ENCODE results near the gene RNF113A. TPM values are rescaled to one million over a fixed set of nuclear protein-coding genes. Genes with fewer than 3 reads are reported as not detected.
"Not testable (repeated sequence)": the region's sequence is repeated elsewhere in the genome, so short reads cannot be mapped to it uniquely, and the experiment has no call there.

Gene RNF113A
- 10 to 100 TPM; 32.2 to 32.5 TPM for total RNA-seq

DNA sequence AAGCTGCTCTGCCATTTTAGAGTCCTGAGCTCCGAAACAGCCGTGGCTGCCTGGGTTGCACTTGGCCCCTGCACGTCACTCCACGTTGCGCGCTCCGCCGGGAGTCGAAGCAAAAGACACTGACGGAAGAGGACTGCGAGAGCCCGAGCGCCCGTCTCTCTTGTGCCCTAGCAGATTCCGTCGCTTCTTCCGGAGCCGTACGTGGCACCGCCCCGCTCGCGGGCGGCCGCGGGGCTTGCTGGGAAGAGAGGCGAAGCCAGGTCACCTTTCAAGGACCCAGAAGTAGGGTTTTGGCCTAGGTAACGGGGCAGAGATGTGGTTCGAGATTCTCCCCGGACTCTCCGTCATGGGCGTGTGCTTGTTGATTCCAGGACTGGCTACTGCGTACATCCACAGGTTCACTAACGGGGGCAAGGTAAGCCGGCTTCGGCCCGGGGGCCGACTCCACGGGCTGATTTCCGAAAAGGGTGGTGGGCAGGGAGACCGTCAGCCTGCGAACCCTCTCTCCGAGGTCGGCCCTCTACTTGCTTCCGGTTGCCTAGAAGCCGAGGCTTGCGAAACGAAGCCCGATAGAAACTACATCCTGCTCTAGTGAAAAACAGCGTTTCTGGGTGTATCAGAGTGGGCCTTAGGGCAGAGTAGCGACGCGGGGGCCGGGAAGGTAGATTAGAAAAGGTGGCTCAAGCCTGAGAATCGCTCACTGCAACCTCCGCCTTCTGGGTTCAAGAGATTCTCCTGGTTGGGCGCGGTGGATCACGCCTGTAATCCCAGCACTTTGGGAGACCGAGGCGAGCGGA lies at the start of gene RNF113A, which contains the start of gene NDUFA1:
Gene RNF113A (minus strand): TSS at position 135 of the 797 bp plus-strand sequence. CDS start 120 bp downstream, at position 15.
Gene NDUFA1 (plus strand): TSS at position 234 of the 797 bp plus-strand sequence. CDS start 80 bp downstream, at position 314.
- peak within 1 kb of the TSS; percentile 100 for H3K27ac Mint-ChIP-seq
- peaks cover 14% of the 10 kb centered on the region for H3K4me1 Mint-ChIP-seq
- peak; percentile 92 for DNase-seq
- H3K4me3 Mint-ChIP-seq, result peak within 1 kb of the TSS; percentile 100
- peaks cover 8% of the 10 kb centered on the region for H3K36me3 Mint-ChIP-seq
- peak; percentile 95 for ATAC-seq
- no peaks in the 10 kb centered on the region for H3K27me3 Mint-ChIP-seq
- H3K9me3 Mint-ChIP-seq (ENCODE audit: low read depth), result no peaks in the 10 kb centered on the region
- CTCF ChIA-PET, result interaction anchor here (2.0 to 2.7 kb wide), 3 partner anchors 12 to 81 kb away, joined by 4 to 10 read pairs (median 8); partner anchors contain the start of gene RPL39

DNA sequence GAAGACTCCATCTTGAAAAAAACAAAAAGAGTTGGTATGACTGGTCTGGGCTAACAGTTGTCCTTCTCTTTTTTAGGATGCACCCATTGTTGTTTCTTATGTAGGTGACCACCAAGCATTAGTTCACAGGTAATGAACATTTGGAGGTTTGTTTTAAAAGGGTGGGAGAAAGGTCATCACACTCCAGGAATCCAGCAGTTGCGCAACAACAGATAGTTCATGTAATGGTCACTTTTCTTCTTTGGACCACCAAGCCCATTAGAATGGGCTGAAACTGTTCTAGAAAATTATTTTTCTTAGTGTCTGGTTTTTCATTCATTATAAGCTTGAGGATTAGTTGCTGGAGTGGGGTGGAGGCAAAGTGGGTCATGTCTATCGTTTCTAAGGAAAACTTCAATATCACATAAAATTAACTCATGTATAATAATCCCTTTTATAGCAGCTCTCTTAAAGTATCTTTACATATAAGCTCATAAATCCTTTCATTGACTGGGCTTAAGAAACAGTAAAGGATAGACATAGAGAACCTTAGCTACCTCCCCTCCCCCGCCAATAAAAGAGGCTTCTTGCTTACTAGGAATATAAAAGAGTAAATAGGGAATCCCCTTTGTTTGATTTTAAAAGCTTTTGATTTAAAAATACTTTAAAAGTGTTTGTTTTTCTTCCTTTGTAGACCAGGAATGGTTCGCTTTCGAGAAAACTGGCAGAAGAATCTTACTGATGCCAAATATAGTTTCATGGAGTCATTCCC lies 48.5 kb upstream of the RNF113A start:
- CTCF ChIA-PET, result no interaction called here
- DNase-seq, result no peak
- no peaks in the 10 kb centered on the region for H3K4me1 Mint-ChIP-seq
- H3K27me3 Mint-ChIP-seq, result no peaks in the 10 kb centered on the region
- H3K36me3 Mint-ChIP-seq, result peaks cover 2% of the 10 kb centered on the region
- H3K9me3 Mint-ChIP-seq (ENCODE audit: low read depth), result no peaks in the 10 kb centered on the region
- no peak for ATAC-seq
- no peak overlapping the region for H3K27ac Mint-ChIP-seq
- no peak overlapping the region for H3K4me3 Mint-ChIP-seq

DNA sequence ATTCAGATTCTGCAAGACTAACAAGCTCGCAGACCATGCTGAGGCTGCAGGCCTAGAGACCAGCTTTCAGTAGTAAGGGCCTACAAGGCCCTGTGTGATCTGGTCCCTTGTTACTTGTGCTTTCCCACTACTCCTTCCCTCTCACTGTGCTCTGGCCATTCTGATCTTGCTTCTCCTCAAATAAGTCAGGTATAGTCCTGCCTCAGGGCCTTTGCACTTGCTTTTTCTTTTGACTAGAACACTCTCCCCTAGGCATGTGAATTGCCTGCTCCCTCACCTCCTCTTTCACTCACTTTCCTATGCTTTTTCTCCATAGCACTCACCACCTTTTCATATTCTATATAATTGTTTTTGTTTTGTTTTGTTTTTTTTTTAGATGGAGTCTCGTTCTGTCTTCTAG lies 46.3 kb upstream of the RNF113A start:
- DNase-seq (no peak), ATAC-seq (no peak)
- H3K27ac Mint-ChIP-seq, result no peak overlapping the region
- no peaks in the 10 kb centered on the region for H3K27me3 Mint-ChIP-seq
- CTCF ChIA-PET, result no interaction called here
- no peaks in the 10 kb centered on the region for H3K4me1 Mint-ChIP-seq
- H3K36me3 Mint-ChIP-seq, result no peaks in the 10 kb centered on the region
- H3K9me3 Mint-ChIP-seq (ENCODE audit: low read depth), result no peaks in the 10 kb centered on the region
- no peak overlapping the region for H3K4me3 Mint-ChIP-seq

DNA sequence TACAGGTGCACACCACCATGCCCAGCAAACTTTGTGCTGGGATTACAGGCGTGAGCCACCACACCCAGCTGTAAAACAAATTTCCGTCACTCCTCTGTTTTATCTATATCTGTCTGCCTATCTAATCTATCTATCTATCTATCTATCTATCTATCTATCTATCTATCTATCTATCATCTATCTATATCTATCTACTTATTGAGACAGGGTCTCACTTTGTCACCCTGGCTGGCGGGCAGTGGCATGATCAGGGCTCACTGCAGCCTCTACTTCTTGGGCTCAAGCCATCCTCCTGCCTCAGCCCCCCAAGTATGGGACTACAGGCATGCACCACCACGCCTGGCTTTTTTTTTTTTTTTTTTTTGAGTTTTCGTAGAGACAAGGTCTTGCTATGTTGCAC lies 44.8 kb upstream of the RNF113A start:
- DNase-seq (no peak), ATAC-seq (no peak)
- no peaks in the 10 kb centered on the region for H3K9me3 Mint-ChIP-seq (ENCODE audit: low read depth)
- no peaks in the 10 kb centered on the region for H3K36me3 Mint-ChIP-seq
- no peaks in the 10 kb centered on the region for H3K4me1 Mint-ChIP-seq
- H3K4me3 Mint-ChIP-seq, result no peak overlapping the region
- no peak overlapping the region for H3K27ac Mint-ChIP-seq
- CTCF ChIA-PET, result no interaction called here
- H3K27me3 Mint-ChIP-seq, result no peaks in the 10 kb centered on the region

DNA sequence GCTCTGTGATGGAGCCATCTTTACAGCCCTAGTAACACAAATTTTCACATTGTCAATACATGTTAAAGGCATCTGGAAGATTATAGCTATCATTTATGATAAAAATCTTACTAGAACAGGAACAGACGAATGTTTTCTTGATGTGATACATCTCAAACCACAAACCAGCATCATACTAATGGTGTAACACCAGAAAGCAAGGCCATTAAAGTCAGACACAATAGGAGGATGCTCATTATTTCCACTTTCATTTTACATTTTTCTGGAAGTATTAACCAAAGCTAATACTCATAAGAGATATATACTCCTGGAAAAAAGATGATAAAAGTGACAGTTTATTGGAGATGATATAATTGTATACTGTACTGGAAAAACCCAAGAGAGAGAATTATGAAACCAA lies 29.4 kb upstream of the RNF113A start:
- Mint-ChIP-seq H3K27ac (no peak overlapping the region), H3K4me1 (peaks cover 5% of the 10 kb centered on the region), H3K36me3 (no peaks in the 10 kb centered on the region), H3K27me3 (no peaks in the 10 kb centered on the region), H3K9me3 (ENCODE audit: low read depth) (no peaks in the 10 kb centered on the region), H3K4me3 (no peak overlapping the region)
- ATAC-seq (no peak), DNase-seq (no peak)
- CTCF ChIA-PET, result interaction anchor here (1.1 kb wide), 1 partner anchor 13 kb away, joined by 3 read pairs; no protein-coding TSS in a partner anchor

DNA sequence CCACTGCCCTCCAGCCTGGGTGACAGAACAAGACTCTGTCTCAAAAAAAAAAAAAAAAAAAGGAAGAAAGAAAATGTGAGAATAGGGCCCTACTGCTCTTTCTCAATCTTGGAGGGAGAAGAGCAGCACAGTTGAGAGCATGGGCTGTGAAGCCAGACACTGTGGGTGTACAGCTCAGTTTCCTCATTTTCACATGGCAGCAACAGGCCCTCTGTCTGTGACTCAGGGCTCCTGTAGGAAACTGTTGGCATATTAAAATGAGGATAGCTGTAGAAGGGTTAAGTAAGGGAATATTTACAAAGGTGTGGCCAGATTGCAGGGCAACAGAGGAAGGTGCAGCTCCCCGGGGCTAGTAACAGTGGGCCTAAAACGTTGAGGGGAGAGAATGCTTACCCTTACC lies 27.6 kb upstream of the RNF113A start:
- CTCF ChIA-PET, result no interaction called here
- ATAC-seq, result no peak
- Mint-ChIP-seq H3K4me3 (no peak overlapping the region), H3K4me1 (peaks cover 5% of the 10 kb centered on the region), H3K9me3 (ENCODE audit: low read depth) (no peaks in the 10 kb centered on the region), H3K36me3 (no peaks in the 10 kb centered on the region), H3K27me3 (no peaks in the 10 kb centered on the region), H3K27ac (no peak overlapping the region)
- DNase-seq, result no peak

DNA sequence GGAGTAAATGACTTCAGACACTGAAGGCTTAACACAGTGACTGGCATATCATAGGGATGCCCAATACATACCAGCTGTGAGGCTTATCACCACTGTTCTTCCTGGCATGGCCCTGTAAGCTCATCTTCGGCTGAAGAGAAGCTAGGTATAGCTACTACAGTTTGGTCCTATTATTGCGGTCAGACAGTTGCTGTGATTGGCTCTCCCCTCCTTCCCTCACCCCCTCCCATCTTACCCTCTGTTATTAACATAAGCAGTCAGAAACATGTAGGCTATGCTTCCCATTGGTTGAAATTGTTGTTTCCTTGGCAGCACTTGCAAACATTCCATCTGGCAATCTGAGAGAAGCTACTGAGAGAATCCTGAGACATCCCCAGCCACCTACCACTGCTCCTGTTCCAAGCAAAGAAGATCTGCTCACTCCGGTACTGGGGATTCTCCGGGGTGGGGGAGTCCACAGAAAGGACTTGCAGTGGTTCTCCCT lies 24.4 kb upstream of the RNF113A start, which contains the start of gene AKAP14:
Gene AKAP14 (plus strand): TSS at position 51 of the 484 bp plus-strand sequence. CDS start 7,331 bp downstream, outside the sequence.
- Mint-ChIP-seq H3K27me3 (no peaks in the 10 kb centered on the region), H3K4me1 (peaks cover 3% of the 10 kb centered on the region), H3K27ac (no peak within 1 kb of the TSS), H3K4me3 (no peak within 1 kb of the TSS), H3K9me3 (ENCODE audit: low read depth) (no peaks in the 10 kb centered on the region), H3K36me3 (no peaks in the 10 kb centered on the region)
- ATAC-seq, result no peak
- CTCF ChIA-PET, result no interaction called here
- DNase-seq, result no peak

DNA sequence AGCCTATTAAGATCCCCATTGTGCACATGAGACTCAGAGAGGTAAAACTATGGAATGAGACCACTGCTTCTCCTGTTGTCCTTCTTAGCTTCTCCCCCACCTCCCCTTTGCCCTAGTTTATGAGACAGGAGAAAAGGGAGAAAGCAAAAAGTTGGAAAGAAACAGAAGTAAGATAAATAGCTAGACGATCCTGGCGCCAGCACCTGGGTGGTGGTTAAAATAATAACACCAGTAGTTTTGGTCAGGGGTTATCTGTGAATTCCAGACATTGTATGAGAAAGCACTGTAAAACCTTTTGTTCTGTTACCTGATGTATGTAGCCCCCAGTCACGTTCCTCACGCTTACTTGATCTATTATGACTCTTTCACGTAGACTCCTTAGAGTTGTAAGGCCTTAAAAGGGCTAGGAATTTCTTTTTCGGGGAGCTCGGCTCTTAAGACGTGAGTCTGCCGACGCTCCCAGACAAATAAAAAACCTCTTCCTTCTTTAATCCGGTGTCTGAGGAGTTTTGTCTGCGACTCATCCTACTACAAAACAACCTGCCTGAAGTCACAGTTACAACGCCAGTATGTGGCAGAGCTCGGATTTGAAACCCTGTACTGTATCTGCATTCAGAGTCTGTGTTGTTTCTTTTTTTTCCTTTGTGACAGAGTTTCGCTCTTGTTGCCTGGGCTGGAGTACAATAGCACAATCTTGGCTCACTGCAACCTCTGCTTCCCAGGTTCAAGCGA lies 20.6 kb upstream of the RNF113A start:
- H3K27me3 Mint-ChIP-seq; H3K4me1 Mint-ChIP-seq; H3K9me3 Mint-ChIP-seq (ENCODE audit: low read depth); DNase-seq; ATAC-seq; H3K27ac Mint-ChIP-seq; H3K4me3 Mint-ChIP-seq; H3K36me3 Mint-ChIP-seq; CTCF ChIA-PET: not testable (repeated sequence)

DNA sequence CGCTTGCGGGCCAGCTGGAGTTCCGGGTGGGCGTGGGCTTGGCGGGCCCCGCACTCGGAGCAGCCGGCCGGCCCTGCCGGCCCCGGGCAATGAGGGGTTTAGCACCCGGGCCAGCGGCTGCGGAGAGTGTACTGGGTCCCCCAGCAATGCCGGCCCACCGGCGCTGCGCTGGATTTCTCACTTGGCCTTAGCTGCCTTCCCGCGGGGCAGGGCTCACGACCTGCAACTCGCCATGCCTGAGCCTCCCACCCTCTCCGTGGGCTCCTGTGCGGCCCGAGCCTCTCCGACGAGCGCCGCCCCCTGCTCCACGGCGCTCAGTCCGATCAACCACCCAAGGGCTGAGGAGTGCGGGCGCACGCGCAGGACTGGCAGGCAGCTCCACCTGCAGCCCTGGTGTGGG lies 19.1 kb upstream of the RNF113A start:
- not testable (repeated sequence) for H3K4me3 Mint-ChIP-seq, H3K27ac Mint-ChIP-seq
- peaks cover 15% of the 10 kb centered on the region for H3K4me1 Mint-ChIP-seq

DNA sequence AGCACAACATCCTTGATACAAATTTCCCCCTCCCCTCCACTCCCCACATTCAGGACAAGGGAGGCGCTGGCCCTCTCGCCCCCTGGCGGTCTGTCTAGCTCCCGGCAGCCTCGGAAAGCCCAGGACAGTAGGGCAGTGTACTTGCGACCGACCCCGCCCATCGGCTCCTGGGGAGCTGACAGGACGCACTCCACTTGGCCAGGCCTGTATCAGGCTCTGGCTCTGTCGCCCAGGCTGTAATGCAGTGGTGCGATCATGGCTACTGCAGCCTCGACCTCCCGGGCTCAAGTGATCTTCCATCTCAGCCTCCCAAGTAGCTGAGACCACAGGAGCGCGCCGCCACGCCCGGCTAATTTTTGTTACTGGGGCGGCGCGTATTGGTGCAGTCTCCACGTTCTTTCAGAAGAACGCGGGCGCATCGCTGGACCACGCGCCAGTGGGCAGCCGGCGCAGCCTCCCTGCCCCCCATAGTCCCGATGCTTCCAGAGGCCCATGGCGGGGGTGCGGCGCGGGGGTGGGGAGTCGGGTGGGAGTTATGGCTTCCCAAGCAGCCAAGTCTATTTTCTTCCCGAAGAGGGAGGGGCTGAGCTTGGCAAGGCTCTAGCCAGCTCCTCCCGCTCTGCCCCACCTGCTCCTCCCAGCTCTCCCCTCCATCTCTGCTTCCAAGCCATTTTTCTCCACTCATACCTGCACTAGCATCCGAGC lies 16.3 kb upstream of the RNF113A start:
- H3K36me3 Mint-ChIP-seq, result no peaks in the 10 kb centered on the region
- peak overlapping the region; percentile 58 for H3K4me3 Mint-ChIP-seq
- H3K27me3 Mint-ChIP-seq, result no peaks in the 10 kb centered on the region
- peaks cover 15% of the 10 kb centered on the region for H3K4me1 Mint-ChIP-seq
- ATAC-seq (peak; percentile 72), DNase-seq (peak; percentile 72)
- H3K27ac Mint-ChIP-seq, result no peak overlapping the region
- no peaks in the 10 kb centered on the region for H3K9me3 Mint-ChIP-seq (ENCODE audit: low read depth)
- CTCF ChIA-PET, result interaction anchor here (0.7 to 2.5 kb wide), 12 partner anchors 9 to 375 kb away, joined by 3 to 12 read pairs (median 3); partner anchors contain the start of genes NDUFA1, RNF113A, RPL39 and SEPTIN6

More for the DNA sequence above, 19.1 kb upstream of the RNF113A start:
- H3K36me3 Mint-ChIP-seq; DNase-seq; H3K9me3 Mint-ChIP-seq (ENCODE audit: low read depth); ATAC-seq; H3K27me3 Mint-ChIP-seq; CTCF ChIA-PET: not testable (repeated sequence)

DNA sequence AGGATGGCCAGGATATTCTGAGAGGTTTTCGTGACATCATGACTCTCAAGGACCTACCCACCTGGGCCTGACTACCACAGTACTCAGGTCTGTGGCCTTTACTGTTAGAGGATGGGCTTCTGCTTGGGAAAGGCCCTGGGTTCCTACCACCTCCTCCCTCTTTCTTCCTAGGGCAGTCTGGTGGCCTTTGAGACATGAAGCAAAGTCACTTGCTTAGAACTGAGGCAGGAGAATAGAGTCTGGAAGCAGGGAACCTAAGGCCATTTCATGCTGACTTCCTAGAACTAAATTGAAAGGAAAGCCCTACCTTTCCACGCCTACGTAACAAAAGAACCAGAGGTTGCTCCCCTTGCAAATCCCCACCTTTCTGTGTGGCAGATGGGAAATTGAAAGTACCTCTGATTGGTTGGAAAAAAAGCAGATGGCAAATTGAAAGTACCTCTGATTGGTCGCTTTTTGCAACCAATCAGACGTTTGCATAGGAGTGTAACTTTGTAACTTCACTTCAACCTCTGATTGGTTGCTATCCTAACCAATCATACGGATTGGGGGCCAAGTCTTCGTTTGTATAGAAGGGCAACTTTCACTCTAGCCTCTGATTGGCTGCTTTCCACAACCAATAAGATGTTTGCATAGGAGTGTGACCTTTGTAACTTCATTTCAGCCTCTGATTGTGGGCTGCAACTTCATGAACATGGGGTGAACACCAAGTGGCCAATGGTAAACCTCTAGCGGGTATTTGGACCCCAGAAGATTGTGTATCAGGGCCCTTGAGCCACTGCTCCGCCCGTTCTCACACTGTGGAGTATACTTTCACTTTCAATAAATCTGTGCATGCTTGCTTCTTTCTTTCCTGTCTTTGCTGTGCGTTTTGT lies 14.3 kb upstream of the RNF113A start:
- Mint-ChIP-seq H3K27ac (peak overlapping the region; percentile 72), H3K4me3 (peak overlapping the region; percentile 65), H3K27me3 (no peaks in the 10 kb centered on the region), H3K36me3 (no peaks in the 10 kb centered on the region), H3K9me3 (ENCODE audit: low read depth) (no peaks in the 10 kb centered on the region), H3K4me1 (peaks cover 18% of the 10 kb centered on the region)
- CTCF ChIA-PET, result interaction anchor here (2.3 kb wide), 1 partner anchor 98 kb away, joined by 8 read pairs; no protein-coding TSS in a partner anchor
- DNase-seq (peak; percentile 70), ATAC-seq (peak; percentile 92)
